ENCODE data around the gene CPSF3. TPM values are rescaled to one million over a fixed set of nuclear protein-coding genes. Genes with fewer than 3 reads are reported as not detected.

The CPSF3 gene
- total RNA-seq, 1 donor from 2014 or later = 91.2 TPM

DNA sequence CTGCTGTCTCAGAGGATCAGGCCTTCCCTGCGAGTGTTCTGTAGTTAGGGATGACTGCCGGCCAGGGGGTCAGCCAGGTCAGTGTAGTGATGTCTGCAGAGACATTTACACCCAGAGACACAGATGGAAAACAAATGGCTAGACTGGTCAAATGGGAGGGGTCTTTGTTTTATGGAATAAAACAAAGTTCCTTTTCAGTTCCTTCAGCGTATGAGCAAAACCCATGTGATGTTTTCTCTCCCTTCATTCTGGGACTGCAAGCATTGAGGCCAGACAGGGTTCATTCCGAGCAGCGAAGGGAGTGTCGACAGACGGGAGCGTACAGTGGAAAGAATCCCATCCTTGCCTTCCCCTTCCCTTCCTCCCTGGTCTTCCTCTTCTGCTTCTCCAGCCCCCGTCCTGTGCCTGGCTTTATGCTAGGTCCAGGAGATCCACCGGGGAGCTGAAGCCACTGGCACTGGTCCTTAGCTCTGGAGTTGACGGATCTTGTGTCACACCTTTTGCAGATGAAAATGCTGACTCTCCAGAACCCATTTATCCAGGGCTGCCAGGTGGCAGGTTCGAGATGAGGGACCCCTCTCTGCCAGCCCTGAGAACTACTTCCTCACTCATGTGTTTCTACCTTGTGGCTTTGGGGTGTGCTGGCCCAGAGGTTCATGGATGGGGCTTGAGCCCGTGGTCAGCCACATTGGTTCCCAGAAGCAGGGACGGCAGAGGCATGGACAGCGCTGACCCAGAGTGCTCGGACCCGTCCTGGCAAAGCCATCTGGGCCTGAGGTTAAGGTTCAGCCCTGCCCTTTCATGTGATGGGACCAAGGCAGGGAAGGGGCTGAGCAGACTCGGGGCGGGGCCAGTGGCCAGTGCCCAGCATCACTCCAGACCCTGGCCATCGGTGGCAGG lies 24.3 kb upstream of the CPSF3 start:
- no peak overlapping the region for H3K4me3 ChIP-seq (ENCODE audit: low read depth, low read length)
- TF ChIP-seq, protein P1, sequence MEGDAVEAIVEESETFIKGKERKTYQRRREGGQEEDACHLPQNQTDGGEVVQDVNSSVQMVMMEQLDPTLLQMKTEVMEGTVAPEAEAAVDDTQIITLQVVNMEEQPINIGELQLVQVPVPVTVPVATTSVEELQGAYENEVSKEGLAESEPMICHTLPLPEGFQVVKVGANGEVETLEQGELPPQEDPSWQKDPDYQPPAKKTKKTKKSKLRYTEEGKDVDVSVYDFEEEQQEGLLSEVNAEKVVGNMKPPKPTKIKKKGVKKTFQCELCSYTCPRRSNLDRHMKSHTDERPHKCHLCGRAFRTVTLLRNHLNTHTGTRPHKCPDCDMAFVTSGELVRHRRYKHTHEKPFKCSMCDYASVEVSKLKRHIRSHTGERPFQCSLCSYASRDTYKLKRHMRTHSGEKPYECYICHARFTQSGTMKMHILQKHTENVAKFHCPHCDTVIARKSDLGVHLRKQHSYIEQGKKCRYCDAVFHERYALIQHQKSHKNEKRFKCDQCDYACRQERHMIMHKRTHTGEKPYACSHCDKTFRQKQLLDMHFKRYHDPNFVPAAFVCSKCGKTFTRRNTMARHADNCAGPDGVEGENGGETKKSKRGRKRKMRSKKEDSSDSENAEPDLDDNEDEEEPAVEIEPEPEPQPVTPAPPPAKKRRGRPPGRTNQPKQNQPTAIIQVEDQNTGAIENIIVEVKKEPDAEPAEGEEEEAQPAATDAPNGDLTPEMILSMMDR (conservative IDR thresholded peaks at IDR 0.05; ENCODE audit: low read depth, low read length) = no peak
- DNase-seq (ENCODE audit: low read depth) = no peak

DNA sequence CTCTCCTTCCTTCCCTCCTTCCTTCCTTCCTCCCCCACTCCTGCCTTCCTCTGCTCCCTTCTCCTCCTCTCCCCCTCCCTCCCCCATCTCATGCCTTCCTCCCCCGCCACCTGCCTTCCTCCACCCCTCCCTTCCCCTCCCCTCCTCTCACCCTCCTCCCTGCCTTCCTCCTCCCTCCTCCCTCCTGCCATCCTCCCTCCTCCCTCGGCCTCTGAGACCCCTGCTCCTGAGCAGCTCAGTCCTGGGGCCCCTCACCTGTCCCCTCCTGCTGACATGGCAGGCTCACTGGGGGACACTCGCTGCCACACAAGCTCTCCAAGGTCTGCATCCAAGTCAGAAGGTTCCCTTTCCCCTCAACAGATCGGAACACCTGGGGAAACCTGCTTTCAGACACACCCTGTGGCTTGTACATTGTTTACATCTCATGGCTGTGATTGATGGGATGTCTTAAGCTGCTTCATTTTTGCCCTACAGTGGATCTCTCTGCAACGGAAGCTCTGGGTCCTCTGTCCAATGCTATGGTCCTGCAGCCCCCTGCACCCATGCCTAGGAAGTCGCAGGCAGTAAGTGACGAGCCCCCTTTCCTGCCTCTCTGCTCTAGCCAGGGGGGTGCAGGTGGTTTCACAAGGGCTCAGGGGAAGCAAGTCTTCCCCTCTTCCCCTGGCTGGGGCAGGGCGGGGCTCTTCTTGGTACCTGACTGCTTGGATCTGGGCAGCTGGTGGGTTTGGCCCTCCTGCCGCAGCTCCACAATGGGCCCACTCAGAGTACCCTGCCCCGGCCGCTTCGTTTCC lies 23.0 kb upstream of the CPSF3 start:
- no peak for DNase-seq (ENCODE audit: low read depth)
- TF ChIP-seq, protein P1 (conservative IDR thresholded peaks at IDR 0.05; ENCODE audit: low read depth, low read length) = no peak
- no peak overlapping the region for H3K4me3 ChIP-seq (ENCODE audit: low read depth, low read length)

DNA sequence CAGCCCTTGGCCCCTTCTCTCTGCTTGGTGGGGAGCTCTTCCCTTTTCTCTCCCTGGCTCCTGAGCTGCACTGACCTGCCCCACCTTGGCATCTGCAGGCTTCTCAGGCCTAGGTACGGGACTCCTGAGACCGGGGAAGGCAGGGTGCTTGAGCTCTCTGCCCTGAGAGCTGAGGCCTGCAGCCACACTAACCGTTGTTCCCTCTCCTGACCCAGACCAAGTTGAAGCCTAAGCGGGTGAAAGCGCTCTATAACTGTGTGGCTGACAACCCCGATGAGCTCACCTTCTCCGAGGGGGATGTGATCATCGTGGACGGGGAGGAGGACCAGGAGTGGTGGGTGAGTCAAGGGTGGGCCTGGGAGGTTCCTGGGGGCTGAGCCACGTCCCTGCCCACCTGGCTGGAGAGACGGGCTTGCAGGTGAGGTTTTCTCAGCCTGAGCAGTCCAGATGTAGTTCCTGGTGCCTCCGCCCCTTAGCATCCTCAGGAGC lies 22.4 kb upstream of the CPSF3 start:
- no peak overlapping the region for H3K4me3 ChIP-seq (ENCODE audit: low read depth, low read length)
- DNase-seq (ENCODE audit: low read depth) = no peak
- TF ChIP-seq, protein P1 (conservative IDR thresholded peaks at IDR 0.05; ENCODE audit: low read depth, low read length) = no peak

DNA sequence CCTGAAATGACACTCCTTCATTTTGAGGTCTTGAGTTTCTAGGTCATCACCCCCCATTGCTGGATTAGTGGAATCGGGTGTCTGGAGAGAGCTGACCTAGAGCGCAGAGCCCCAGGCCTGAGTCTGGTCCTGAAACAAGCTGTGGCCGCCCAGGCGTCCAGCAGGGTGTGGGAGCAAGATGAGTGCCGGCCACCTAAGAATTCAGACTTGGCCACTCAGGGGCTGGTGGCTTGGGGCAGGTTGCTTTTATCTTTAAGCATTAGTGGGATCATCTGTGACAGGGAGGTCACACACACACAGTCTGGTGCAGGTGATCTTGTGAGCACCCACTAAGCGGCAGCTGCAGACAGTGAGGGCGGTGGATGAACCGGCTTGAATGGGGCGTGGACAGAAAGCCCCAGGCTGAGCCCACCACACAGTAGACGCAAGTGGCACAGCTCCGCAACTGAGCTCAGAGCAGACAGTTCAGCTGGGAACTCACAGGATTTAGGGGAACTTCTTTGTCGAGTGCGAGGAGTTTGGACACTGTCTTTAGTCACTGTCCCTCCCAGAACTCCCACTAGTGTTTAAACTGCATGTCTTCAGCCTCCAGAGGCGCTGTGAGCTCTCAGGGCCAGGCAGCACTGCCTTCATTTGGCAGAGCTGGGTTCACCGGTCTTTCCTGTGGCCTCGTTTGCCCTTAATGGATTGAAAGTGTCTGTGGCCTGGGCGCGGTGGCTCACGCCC lies 21.6 kb upstream of the CPSF3 start:
- TF ChIP-seq, protein P1 (conservative IDR thresholded peaks at IDR 0.05; ENCODE audit: low read depth, low read length) = no peak
- no peak for DNase-seq (ENCODE audit: low read depth)
- no peak overlapping the region for H3K4me3 ChIP-seq (ENCODE audit: low read depth, low read length)

DNA sequence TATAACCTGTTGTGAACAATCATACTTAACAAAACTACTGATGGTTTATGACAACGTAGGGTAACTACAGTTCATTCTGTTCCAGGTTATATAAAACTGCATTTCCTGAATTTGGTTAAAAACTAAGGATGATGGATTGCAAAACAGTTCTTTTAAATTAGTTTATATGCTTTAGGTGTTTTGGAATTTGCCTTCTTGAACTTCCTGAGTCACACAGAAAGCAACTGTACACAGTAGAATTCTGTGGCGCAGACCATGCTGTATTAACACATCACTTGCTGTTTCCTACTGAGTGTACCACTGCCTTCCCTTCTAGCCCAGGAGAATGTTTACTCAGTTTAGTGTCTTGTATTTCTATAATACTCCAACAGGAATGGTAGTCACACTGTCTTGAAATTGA lies 19.5 kb upstream of the CPSF3 start:
- TF ChIP-seq, protein P1 (conservative IDR thresholded peaks at IDR 0.05; ENCODE audit: low read depth, low read length) = no peak
- DNase-seq (ENCODE audit: low read depth) = no peak

DNA sequence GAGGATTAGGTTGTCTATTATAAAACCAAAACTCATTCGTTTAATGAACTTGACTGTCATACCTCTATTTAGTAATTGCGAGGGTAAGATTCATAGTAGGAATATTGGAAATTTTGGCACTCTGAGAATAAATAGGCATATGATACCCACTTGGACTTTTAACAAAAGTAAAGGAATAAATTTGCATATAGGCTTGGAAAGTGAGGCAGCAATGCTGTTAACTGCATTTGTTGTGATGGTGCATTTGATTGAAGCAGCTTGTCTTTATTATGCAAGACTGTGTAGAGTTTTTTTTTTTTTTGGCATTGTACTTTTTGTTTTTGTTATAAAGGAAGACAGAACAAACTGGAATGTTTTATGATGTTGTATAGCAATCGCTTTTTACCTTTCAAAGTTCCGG lies 19.0 kb upstream of the CPSF3 start:
- H3K4me3 ChIP-seq (ENCODE audit: low read depth, low read length) = no peak overlapping the region
- DNase-seq (ENCODE audit: low read depth) = no peak
- TF ChIP-seq, protein P1 (conservative IDR thresholded peaks at IDR 0.05; ENCODE audit: low read depth, low read length) = no peak

More for the DNA sequence above, 19.5 kb upstream of the CPSF3 start:
- H3K4me3 ChIP-seq (ENCODE audit: low read depth, low read length) = no peak overlapping the region

All from epithelial cell of proximal tubule (primary cell).